ENCODE results near the gene RPS6KA1. TPM values are rescaled to one million over a fixed set of nuclear protein-coding genes. Genes with fewer than 3 reads are reported as not detected.

Gene RPS6KA1
- total and polyA plus RNA-seq, 2 of the 13 experiments (the other 11 are each of a cell fraction or from before 2014, with no cell fraction given): 19.6 to 24.2 TPM

DNA sequence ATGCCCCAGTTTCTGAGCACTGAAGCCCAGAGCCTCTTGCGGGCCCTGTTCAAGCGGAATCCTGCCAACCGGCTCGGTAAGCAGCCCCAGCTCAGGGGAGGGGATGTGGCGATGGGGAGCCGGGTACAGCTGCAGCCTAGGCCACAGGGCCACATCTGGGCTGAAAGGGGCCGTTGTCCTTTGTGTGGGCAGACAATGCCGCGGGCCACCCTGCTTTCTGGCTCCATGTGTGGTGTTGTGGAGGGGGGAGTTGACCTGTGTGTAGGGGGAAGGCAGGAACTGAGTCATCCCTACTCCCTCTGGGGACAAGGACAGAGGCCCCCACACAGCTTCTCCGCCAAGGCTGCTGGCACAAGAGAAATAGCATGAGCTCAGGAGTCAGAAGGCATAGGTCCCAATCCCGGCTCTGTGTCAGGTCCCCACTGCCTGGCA is 26.0 kb downstream of the RPS6KA1 start (continued):
- TF ChIP-seq, protein P1, sequence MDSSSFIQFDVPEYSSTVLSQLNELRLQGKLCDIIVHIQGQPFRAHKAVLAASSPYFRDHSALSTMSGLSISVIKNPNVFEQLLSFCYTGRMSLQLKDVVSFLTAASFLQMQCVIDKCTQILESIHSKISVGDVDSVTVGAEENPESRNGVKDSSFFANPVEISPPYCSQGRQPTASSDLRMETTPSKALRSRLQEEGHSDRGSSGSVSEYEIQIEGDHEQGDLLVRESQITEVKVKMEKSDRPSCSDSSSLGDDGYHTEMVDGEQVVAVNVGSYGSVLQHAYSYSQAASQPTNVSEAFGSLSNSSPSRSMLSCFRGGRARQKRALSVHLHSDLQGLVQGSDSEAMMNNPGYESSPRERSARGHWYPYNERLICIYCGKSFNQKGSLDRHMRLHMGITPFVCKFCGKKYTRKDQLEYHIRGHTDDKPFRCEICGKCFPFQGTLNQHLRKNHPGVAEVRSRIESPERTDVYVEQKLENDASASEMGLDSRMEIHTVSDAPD (CRISPR knock-in tag; IDR thresholded peaks at IDR 0.05): no peak
- TF ChIP-seq SETDB1 (CRISPR knock-in tag; IDR thresholded peaks at IDR 0.05; ENCODE audit: borderline replicate concordance): no peak
- TF ChIP-seq TCF7 (IDR thresholded peaks at IDR 0.05; ENCODE audit: low read depth): no peak
- TF ChIP-seq, protein P2, sequence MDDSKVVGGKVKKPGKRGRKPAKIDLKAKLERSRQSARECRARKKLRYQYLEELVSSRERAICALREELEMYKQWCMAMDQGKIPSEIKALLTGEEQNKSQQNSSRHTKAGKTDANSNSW (CRISPR knock-in tag; IDR thresholded peaks at IDR 0.05; ENCODE audit: borderline replicate concordance): no peak
- no peak for TF ChIP-seq SOX13 (IDR thresholded peaks at IDR 0.05)
- TF ChIP-seq SOX13 (CRISPR knock-in tag; conservative IDR thresholded peaks at IDR 0.05 in 1 of 2, IDR thresholded peaks at IDR 0.05 in 1 of 2): peak in 1 of 2 experiments; percentile 57; a peak in 2 of 4 replicates
- TF ChIP-seq SSRP1 (CRISPR knock-in tag; IDR thresholded peaks at IDR 0.05): no peak
- no peak for TF ChIP-seq KDM3A (CRISPR knock-in tag; IDR thresholded peaks at IDR 0.05; ENCODE audit: low read depth)
- TF ChIP-seq RCOR2 (CRISPR knock-in tag; IDR thresholded peaks at IDR 0.05): no peak
- TF ChIP-seq NFATC3 (CRISPR knock-in tag; IDR thresholded peaks at IDR 0.05): no peak
- TF ChIP-seq, protein P3, sequence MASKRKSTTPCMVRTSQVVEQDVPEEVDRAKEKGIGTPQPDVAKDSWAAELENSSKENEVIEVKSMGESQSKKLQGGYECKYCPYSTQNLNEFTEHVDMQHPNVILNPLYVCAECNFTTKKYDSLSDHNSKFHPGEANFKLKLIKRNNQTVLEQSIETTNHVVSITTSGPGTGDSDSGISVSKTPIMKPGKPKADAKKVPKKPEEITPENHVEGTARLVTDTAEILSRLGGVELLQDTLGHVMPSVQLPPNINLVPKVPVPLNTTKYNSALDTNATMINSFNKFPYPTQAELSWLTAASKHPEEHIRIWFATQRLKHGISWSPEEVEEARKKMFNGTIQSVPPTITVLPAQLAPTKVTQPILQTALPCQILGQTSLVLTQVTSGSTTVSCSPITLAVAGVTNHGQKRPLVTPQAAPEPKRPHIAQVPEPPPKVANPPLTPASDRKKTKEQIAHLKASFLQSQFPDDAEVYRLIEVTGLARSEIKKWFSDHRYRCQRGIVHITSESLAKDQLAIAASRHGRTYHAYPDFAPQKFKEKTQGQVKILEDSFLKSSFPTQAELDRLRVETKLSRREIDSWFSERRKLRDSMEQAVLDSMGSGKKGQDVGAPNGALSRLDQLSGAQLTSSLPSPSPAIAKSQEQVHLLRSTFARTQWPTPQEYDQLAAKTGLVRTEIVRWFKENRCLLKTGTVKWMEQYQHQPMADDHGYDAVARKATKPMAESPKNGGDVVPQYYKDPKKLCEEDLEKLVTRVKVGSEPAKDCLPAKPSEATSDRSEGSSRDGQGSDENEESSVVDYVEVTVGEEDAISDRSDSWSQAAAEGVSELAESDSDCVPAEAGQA (IDR thresholded peaks at IDR 0.05; ENCODE audit: low read depth): no peak
- TF ChIP-seq, protein P3 (CRISPR knock-in tag; IDR thresholded peaks at IDR 0.05; ENCODE audit: borderline replicate concordance): no peak
- TF ChIP-seq ZKSCAN5 (CRISPR knock-in tag; IDR thresholded peaks at IDR 0.05): no peak
- no peak for TF ChIP-seq ZFP41 (CRISPR knock-in tag; IDR thresholded peaks at IDR 0.05; ENCODE audit: borderline replicate concordance)
- TF ChIP-seq ZNF598 (CRISPR knock-in tag; IDR thresholded peaks at IDR 0.05; ENCODE audit: borderline replicate concordance): no peak
- TF ChIP-seq, protein P4, sequence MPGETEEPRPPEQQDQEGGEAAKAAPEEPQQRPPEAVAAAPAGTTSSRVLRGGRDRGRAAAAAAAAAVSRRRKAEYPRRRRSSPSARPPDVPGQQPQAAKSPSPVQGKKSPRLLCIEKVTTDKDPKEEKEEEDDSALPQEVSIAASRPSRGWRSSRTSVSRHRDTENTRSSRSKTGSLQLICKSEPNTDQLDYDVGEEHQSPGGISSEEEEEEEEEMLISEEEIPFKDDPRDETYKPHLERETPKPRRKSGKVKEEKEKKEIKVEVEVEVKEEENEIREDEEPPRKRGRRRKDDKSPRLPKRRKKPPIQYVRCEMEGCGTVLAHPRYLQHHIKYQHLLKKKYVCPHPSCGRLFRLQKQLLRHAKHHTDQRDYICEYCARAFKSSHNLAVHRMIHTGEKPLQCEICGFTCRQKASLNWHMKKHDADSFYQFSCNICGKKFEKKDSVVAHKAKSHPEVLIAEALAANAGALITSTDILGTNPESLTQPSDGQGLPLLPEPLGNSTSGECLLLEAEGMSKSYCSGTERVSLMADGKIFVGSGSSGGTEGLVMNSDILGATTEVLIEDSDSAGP (CRISPR knock-in tag; IDR thresholded peaks at IDR 0.05; ENCODE audit: borderline replicate concordance): no peak
- no peak for TF ChIP-seq ZNF468 (CRISPR knock-in tag; IDR thresholded peaks at IDR 0.05)
- no peak for TF ChIP-seq KAT8 (CRISPR knock-in tag; IDR thresholded peaks at IDR 0.05)
- TF ChIP-seq ARID2 (CRISPR knock-in tag; IDR thresholded peaks at IDR 0.05; ENCODE audit: borderline replicate concordance): no peak
- TF ChIP-seq MAFF (IDR thresholded peaks at IDR 0.05; ENCODE audit: low read depth, low read length): no peak
- TF ChIP-seq HMG20A (CRISPR knock-in tag; IDR thresholded peaks at IDR 0.05; ENCODE audit: borderline replicate concordance): peak; percentile 24; the same call in 1 of the 2 replicates
- TF ChIP-seq YY1 (IDR thresholded peaks at IDR 0.05; ENCODE audit: insufficient read depth, insufficient replicate concordance, low read depth, low read length): no peak
- TF ChIP-seq U2AF1 (optimal IDR thresholded peaks at IDR 0.05; ENCODE audit: low read depth, low read length): no peak
- no peak for TF ChIP-seq TBP (CRISPR knock-in tag; IDR thresholded peaks at IDR 0.05)
